ENCODE results near the gene INPP5D.

The INPP5D gene

DNA sequence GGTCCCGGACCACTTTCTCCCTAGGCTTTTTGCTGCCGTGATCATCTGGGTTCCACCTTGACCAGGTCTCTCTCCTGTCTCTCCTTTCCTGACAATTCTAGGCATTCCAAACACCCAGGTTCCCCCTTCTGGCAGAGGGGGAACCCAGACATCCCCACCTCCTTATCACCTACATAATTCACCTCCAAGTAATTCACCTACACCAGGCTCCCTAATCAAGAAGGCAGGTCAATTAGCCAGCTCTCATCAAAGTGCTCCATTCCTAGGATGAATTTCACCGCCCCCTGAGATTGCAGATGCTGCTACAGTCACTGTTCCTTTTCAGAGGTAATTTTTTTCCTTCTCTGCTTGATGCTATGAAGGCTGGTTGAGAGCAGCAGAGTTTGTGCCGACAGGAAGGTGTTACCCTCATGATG lies 149.0 kb downstream of the INPP5D start:
- no peak for DNase-seq (ENCODE audit: low read depth)

DNA sequence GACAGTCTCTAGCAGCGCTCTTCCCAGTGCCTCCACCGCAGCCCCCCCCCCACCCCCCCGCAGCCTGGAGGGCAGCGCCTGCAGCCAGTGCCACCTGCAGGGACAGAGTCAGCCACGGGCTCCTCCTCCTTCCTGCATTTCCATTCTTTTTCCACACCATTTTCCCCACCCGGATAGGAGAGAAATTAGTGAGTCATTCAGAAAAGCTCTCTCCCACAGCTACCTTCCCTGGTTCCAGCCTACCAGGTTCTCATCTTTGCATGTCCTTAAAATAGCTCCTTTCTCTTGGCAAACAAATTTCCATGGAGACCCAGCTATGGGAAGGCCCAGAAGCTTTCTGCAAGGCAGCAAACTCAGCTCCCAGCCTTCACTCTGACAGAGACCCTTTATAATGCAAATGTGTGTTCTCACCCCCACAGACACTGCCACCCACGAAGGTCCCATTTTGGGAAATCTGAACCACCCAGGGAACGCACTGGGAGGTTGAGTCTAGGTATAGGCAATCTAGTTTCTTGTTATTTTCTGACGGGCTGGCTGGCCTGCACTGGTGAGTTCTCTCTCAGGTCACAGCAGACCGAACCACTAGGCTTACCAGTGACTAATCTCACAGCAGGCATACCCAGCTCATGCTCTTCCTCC lies 149.5 kb downstream of the INPP5D start:
- DNase-seq (ENCODE audit: low read depth), result no peak

DNA sequence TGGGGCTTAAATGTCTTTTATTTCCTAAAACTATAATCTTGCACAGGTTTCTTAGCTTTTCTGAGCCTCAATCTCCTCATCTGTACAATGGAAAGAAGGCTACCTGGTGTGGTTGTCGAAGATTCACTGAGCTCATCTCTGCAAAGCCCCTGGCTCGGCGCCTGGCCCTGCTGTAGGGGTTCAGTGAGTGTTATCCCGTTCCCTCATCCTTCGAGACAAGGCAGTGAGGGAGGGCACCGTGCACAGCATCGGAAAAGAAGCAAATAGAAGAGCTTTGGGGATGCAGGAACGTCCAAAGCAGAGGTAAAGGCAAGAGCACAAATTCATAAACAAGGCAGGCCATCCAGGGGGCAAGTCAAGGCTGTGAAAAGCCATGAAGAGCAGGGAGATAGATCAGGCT lies 150.1 kb downstream of the INPP5D start:
- no peak for DNase-seq (ENCODE audit: low read depth)

DNA sequence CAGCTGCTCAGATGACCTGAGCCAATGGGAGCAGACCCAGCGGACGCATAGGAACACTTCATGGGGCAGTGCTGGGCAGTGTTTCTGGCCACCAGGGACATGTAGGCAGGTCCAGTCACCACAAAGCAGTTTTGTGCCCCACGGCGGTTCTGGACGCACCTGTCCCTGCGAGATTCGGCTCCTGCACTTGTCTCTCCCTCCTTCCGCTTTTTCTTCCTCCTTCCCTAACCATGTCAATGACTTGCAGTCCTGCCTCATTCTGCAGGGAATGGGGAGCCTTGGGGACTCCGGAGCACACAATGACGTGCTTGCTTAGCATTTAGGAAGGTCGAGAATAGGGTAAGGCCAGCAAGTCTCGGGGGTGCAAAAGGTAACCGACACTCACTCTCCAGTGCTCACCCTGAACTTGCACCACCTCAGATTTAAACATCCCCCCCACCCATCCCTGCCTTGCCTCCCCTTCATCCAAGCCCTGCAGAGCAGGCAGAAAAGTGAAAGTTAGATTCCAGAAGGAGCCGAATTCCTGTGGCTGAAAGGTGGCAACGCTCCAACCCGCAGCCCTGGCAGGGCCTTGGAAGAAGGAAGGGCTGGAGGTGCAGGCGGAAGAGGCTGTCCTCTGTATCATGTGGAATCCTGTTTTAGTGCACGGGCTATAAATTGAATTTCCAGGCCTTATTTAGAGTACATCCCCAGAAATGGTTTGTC lies 150.9 kb downstream of the INPP5D start:
- no peak for DNase-seq (ENCODE audit: low read depth)

DNA sequence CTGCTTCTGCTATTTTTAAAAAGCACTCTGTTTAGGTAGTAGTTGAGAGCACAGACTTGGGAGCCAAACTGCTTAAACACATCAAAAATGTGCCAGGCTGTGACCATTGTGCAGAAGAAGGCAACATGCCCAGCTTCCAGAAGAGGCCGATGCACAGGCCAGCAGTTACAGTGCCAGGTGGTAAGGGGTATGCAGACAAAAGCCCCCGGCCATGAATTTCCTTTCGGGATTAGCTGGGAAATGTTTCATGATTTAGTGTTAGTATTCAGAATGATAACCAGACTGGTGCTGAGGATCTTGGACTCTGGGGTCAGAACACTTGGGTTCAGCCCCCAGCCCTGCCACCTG lies 151.4 kb downstream of the INPP5D start:
- DNase-seq (ENCODE audit: low read depth), result no peak

DNA sequence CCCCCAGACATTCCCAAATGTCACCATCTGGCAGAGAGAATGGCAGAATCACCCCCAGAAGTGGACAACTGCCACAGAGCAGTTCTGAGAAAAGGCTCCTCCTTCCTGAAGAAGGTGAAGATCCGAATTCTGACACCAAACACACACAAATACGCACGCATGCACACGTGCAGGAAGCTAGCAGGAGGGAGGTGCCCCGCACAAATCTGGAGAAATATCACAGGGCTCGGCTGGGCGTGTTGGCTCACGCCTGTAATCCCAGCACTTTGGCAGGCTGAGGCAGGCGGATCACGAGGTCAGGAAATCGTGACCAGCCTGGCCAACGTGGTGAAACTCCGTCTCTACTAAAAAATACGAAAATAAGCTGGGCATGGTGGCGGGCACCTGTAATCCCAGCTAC lies 152.9 kb downstream of the INPP5D start:
- DNase-seq (ENCODE audit: low read depth), result no peak

DNA sequence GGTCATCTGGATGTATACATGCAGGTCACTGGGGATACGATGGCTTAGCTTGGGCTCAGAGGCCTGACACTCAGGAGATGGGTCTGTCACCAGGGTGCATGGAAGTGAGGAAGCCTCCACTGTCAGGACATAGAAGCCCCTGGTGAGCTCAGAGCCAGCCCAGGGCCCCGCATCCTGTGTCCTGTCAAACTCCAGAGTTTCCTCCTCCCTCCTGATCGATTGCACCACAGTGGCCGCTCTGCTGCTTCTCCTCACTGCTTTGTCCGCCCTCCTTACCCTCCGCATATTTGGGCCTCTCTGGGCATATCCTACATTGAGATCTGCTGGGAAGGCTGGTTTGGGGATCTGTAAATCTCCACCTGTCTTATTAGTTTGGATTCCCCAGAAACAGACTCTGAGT lies 153.8 kb downstream of the INPP5D start:
- no peak for DNase-seq (ENCODE audit: low read depth)

DNA sequence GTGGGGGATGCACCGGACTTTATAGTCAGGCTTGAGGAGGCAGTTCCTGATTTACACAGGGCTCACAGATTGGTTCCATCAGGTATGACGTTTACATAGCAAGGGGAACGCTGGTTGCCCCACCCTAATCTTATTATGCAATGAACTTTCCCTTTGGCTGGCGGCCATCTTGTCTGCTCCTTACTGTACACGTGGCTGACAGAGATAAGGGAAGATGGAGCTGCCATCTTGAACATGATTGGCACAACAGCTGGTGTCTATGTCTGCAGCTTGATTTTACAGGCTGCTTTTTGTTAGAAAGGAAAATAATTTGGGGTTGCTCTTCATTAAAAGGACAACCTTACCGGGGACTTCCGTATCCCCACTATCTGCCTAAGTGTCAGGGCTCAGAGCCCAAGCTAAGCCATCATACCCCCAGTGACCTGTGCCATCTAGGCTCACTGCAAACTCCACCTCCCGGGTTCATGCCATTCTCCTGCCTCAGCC lies 157.8 kb downstream of the INPP5D start:
- no peak for DNase-seq (ENCODE audit: low read depth)

DNA sequence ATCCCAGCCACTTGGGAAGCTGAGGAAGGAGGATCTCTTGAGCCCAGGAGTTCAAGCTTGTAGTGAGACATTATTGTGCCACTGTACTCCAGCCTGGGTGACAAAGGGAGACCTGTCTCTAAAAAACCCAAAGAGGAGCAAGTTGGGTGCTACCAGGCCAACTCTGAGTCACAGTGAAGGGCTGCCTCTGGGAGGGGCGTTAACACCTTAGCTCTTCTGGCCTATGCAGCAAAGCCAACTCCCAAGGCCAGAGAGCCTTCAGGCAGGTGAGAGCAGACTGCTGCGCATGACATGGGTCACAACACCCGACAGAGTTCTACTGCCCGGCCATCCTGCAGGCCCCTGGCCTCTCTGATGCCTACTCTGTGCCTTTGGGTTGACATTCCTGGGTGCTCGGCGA lies 158.7 kb downstream of the INPP5D start:
- no peak for DNase-seq (ENCODE audit: low read depth)

DNA sequence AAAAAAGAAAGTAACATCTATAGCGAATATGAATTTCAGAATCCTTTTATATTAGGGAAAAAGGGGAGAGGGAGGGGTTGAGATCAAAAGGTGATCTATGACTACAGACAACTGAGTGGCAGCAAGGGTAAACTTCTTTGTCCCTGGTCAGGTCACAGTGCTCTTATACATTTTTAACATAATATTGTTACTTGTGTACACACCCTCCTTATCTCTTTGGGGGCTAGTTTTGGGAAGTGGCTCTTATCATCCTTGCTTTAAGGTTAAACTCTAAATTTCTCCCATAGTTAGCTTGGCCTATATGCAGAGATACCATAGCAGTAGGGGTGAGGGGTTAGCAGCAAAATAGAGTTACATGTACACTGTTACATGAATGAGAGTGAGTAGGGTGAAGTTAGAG lies 159.7 kb downstream of the INPP5D start:
- no peak for DNase-seq (ENCODE audit: low read depth)

DNA sequence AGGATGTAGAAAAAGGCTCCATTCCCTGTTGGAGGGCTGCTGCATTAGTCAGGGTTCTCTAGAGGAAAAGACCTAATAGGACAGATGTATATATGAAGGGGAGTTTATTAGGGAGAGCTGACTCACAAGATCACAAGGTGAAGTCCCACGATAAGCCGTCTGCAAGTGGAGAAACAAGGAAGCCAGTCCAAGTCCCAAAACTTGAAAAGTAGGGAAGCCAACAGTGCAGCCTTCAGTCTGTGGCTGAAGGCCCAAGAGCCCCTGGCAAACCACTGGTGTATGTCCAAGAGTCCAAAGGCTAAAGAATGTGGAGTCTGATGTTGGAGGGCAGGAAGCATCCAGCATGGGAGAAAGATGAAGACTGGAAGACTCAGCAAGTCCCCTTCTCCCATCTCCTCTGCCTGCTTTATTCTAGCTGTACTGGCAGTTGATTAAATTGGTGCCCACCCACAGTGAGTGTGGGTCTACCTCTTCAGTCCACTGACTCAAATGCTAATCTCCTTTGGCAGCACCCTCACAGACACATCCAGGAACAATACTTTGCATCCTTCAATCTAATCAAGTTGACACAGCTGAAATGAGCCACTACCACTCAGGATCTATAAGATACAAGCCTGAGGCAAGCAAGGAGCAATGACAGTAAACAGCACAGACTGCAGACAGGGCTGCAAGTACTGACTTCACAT lies 161.4 kb downstream of the INPP5D start:
- DNase-seq (ENCODE audit: low read depth), result no peak

DNA sequence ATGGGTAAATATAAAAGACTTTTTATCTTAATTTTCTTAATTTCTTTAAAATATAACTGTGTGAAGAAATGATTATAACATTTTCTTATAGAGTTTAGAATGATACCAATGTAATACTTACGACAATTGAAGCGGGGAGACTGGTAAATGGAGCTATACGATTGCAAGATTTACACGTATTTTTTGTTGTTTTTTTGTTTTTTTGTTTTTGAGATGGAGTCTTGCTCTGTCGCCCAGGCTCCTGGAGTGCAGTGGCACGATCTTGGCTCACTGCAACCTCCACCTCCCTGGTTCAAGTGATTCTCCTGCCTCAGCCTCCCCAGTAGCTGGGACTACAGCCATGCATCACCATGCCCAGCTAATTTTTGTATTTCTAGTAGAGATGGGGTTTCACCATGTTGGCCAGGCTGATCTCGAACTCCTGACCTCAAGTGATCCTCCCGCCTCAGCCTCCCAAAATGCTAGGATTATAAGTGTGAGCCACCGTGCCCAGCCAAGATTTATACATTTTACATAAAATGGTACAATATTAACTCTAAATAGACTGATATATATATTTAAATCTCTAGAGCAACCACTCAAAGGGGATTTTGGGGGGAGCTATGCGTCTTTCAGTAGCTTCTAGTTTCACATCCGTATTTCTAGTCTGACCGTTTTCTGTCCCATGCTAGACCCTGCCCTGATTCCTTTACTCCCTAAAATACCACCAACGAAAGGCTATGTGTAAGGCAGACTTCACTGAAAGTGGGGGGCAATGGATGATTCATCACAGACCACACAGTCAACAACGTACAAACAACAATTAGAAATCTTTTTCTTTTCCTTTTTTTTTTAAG lies 163.1 kb downstream of the INPP5D start:
- no peak for DNase-seq (ENCODE audit: low read depth)

DNA sequence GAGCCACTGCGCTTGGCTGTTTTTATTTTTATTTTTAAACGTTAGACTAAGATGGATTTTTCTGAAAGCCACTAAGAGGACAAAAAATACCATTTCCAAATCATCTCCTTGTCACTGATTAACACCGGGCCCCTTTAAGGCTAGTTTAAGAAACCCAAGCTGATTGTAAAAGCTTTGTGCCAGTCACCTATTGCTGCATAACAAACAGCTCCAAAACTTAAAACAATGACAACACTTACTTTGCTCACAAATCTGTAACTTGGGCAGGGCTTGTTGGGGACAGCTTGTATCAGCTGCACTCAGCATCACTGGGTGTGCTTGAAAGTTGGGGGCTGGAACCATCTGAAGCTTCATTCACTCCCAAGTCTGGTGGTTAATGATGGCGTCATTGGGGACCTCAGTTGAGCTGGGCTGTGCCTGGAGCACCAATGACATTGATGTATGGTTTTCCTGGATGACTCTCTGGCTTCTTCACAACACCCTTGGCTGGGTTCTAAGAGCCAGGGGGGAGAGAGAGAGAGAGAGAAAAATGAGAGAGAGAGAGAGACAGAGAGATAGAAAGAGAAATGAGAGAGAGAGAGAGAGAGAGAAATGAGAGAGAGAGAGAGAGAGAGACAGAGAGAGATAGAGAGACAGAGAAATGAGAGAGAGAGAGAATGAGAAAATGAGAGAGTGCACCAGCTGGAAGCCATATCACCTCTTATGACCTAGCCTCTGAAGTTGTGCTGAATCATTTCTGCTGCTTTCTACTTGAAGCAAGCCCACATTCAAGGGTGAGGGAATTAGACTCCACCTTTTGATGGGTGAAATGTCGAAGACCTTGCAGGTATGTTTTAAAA lies 165.3 kb downstream of the INPP5D start:
- DNase-seq (ENCODE audit: low read depth), result no peak

DNA sequence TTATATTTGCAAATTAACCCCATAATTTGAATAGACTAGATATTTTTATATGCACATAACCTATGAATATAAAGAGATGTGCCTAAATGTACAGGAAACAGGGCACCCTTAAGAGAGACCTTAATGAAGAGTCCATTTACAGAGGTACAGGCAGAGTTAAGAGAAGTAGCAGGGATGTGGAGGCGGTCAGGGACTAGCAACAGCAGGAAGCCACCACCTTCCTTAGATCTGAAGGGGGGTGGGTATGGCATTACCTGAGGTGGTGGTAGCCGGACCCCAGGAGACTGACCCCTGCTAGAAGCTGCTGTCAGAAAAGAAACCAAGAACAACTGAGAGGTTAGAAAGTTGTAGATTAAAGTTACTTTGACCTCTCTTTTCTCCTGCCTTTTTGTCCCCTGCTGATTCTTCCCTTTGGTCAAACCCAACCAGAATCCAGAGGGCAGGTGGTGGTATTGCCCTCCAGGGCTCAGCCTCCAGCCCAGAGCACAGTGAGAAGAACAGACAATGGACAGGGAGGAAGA lies 166.4 kb downstream of the INPP5D start:
- DNase-seq (ENCODE audit: low read depth), result no peak

DNA sequence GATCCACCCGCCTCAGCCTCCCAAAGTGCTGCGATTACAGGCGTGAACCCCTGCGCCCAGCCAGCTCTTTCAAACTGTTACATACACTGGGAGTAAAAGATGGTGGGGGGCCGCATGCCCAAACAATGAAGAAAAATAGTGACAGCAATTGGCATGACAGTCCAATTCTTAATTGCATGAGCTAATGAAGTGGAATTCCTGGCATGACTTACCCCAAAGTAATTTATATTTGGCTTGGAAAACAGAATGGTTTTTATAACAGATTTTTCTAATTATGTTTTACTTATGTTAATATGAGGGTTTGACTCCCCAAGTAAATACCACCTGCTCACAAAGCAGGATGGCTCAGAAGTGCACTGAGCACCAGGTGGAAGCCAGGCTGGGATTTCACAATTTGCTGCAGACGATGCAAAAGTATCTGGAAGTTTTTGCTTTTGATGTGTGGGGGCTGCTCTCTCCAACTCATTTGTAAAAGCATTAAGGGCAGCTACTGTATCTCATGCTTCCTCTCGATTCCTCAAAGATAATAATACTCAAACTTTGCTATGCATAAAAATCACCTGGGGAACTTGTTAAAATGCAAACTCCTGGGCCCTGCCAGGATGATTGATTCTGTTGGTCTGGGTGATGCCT lies 167.3 kb downstream of the INPP5D start:
- no peak for DNase-seq (ENCODE audit: low read depth)

DNA sequence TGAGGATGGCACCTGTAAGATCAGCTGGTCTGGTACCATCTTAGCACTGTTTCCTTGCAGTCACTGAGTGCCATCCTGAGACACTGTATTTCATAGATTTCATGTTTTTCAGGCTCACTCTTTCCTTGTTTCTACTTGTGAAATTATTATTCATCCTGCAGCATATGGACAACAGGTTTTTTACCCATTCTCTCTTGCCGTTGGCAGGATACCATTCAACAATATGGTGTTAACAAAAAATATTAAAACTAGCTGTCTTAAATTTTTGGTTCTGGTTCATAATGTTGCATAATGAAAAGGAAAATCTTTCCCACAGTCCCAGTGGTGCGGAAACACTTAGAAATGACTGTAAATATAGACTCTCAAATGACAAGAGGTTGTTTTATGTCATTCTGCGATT lies 168.2 kb downstream of the INPP5D start:
- no peak for DNase-seq (ENCODE audit: low read depth)

DNA sequence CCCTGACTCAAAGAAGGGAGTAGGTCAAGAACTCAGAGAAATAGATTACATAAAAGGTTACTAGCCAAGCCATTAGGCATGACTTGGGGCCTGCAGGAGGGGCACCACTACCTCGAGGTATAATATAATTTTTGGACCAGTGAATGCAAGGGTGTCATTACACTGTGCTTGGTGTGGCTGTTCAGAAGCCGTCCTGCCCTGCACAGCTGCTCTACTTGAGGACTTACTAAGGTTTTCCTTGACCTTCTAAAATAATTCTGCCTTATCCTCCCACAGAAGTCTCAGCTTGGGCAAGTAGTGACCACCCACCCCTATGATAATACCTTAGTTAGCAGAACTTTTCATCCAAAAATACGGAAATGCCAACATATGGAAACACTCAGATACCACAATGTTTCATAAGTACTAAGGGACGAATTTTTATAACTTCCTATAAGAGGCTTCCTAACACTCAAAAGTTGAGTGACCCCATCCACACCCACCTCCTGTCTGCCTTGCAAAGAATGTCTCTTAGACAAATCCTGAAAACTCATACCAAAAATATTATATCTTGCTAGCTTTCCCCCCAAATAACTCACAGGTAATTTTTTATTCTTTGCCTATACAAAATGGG lies 173.6 kb downstream of the INPP5D start:
- DNase-seq (ENCODE audit: low read depth), result no peak

DNA sequence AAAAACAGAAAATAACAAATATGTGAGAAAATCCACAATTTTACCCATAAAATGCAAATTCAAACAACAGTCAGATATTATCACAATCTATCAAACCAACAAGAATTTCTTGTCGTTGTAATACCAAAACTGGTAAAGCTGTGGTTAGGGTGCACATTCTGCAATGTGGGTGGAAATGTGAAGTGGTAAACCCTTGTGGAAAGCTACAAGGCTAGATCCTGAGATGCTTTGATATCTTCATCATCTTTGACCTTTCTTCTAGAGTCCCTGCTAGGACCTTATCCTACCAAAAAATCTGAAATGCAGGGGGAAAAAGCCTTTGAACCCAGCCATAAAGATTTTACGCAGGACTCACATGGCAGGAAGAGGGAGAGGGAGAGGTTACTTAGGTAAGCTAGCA lies 174.1 kb downstream of the INPP5D start:
- no peak for DNase-seq (ENCODE audit: low read depth)

DNA sequence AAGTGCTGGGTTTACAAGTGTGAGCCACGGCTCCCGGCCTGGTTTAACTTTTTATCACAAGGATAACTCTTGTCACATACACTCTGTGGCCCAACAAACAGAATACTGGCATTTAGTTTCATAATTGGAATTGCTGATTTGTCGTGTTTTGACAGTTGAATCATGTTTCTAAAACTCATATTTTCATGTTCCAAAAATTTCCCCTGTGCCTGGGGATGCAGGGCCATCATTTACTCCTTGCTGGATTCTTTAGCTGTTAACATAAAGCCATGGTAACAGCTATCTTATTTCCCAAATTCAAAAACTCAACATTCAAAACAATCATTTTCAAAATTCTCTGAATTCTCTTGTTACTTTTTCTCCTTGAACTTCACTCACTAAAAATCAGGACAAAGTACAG lies 174.9 kb downstream of the INPP5D start:
- no peak for DNase-seq (ENCODE audit: low read depth)

DNA sequence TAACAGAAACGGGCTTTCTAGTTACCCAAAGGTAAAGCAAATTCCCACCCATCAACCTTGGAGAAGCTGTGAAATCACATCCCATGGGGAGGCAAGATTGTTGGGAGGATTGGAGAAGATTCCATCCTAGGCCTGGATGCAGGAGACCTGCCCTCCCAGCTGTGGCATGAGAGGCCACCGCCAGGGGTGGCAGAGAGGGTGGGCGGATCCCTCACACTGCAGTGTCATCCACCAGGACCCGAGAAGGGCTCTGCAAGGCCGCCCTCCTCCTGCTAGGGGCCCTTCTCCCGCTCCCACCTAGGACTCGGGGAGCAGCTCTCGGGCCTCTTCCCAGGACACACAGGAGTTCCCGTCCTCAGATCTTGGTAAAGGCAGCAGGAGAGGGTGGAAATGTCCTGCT lies 175.8 kb downstream of the INPP5D start:
- DNase-seq (ENCODE audit: low read depth), result no peak
